ENCODE data around the gene CAMK2A. TPM values are rescaled to one million over a fixed set of nuclear protein-coding genes. Genes with fewer than 3 reads are reported as not detected.

Gene CAMK2A
- polyA plus RNA-seq, 1 experiment = 0.37 TPM

- DNase-seq (ENCODE audit: low read depth, low spot score) = no peak
- Histone ChIP-seq H3K27me3 (ENCODE audit: control insufficient read depth, insufficient read depth, low read length) (no peaks in the 10 kb centered on the region), H3K4me3 (ENCODE audit: low read depth, low read length) (no peak overlapping the region), H3K9me3 (ENCODE audit: control insufficient read depth, insufficient read depth, low read length) (no peaks in the 10 kb centered on the region), H3K27ac (ENCODE audit: low read depth, low read length) (no peak overlapping the region)
- no peak for TF ChIP-seq CTCF (IDR thresholded peaks at IDR 0.05; ENCODE audit: low read depth, low read length)
- ChIA-PET POLR2A (no interaction called here), CTCF (interaction anchor here (1.0 kb wide), 1 partner anchor 21 kb away, joined by 5 read pairs; no protein-coding TSS in a partner anchor)
Observed at GRCh38 chr5:150329881-150330876, 40.6 kb upstream of the CAMK2A start.

GRCh38 chr5:150329038-150329437 lies 39.5 kb upstream of the CAMK2A start:
- CTCF ChIA-PET = no interaction called here
- H3K4me3 ChIP-seq (ENCODE audit: low read depth, low read length) = no peak overlapping the region
- no peak for TF ChIP-seq CTCF (IDR thresholded peaks at IDR 0.05; ENCODE audit: low read depth, low read length)
- POLR2A ChIA-PET = no interaction called here
- H3K27me3 ChIP-seq (ENCODE audit: control insufficient read depth, insufficient read depth, low read length) = no peaks in the 10 kb centered on the region
- no peaks in the 10 kb centered on the region for H3K9me3 ChIP-seq (ENCODE audit: control insufficient read depth, insufficient read depth, low read length)
- no peak overlapping the region for H3K27ac ChIP-seq (ENCODE audit: low read depth, low read length)
- DNase-seq (ENCODE audit: low read depth, low spot score) = no peak

- POLR2A ChIA-PET = no interaction called here
- H3K27ac ChIP-seq (ENCODE audit: low read depth, low read length) = no peak overlapping the region
- CTCF ChIA-PET = no interaction called here
Observed at GRCh38 chr5:150328515-150328914, 38.9 kb upstream of the CAMK2A start.

GRCh38 chr5:150327139-150327538 lies 37.6 kb upstream of the CAMK2A start:
- DNase-seq (ENCODE audit: low read depth, low spot score) = no peak
- H3K9me3 ChIP-seq (ENCODE audit: control insufficient read depth, insufficient read depth, low read length) = no peaks in the 10 kb centered on the region
- TF ChIP-seq CTCF (IDR thresholded peaks at IDR 0.05; ENCODE audit: low read depth, low read length) = no peak
- CTCF ChIA-PET = no interaction called here
- H3K27me3 ChIP-seq (ENCODE audit: control insufficient read depth, insufficient read depth, low read length) = no peaks in the 10 kb centered on the region
- no peak overlapping the region for H3K4me3 ChIP-seq (ENCODE audit: low read depth, low read length)
- H3K27ac ChIP-seq (ENCODE audit: low read depth, low read length) = no peak overlapping the region
- POLR2A ChIA-PET = interaction anchor here (1.4 kb wide), 1 partner anchor 28 kb away, joined by 5 read pairs; no protein-coding TSS in a partner anchor

More at GRCh38 chr5:150328515-150328914, 38.9 kb upstream of the CAMK2A start:
- Histone ChIP-seq H3K27me3 (ENCODE audit: control insufficient read depth, insufficient read depth, low read length) (no peaks in the 10 kb centered on the region), H3K9me3 (ENCODE audit: control insufficient read depth, insufficient read depth, low read length) (no peaks in the 10 kb centered on the region), H3K4me3 (ENCODE audit: low read depth, low read length) (no peak overlapping the region)
- no peak for DNase-seq (ENCODE audit: low read depth, low spot score)
- no peak for TF ChIP-seq CTCF (IDR thresholded peaks at IDR 0.05; ENCODE audit: low read depth, low read length)

- CTCF ChIA-PET = no interaction called here
- POLR2A ChIA-PET = interaction anchor here (1.4 kb wide), 1 partner anchor 28 kb away, joined by 5 read pairs; no protein-coding TSS in a partner anchor
Observed at GRCh38 chr5:150326707-150327106, 37.1 kb upstream of the CAMK2A start.

More at GRCh38 chr5:150326707-150327106, 37.1 kb upstream of the CAMK2A start:
- no peak overlapping the region for H3K4me3 ChIP-seq (ENCODE audit: low read depth, low read length)
- DNase-seq (ENCODE audit: low read depth, low spot score) = no peak
- H3K9me3 ChIP-seq (ENCODE audit: control insufficient read depth, insufficient read depth, low read length) = no peaks in the 10 kb centered on the region
- H3K27ac ChIP-seq (ENCODE audit: low read depth, low read length) = no peak overlapping the region
- no peaks in the 10 kb centered on the region for H3K27me3 ChIP-seq (ENCODE audit: control insufficient read depth, insufficient read depth, low read length)
- TF ChIP-seq CTCF (IDR thresholded peaks at IDR 0.05; ENCODE audit: low read depth, low read length) = no peak

All from AG04450 (cell line).